A673 (cell line): Measurements from ENCODE around the gene CPN2.

Experiments used
- CTCF ChIP-seq: fragments of 300-800, 200-600 bp; sonication (generic); conservative IDR thresholded peaks from 2 replicates; pipeline ENCODE4 v1.5.1; 2017; ENCODE audit warnings: low read depth, mild to moderate bottlenecking, antibody characterized with exemption, low read length, moderate library complexity, mixed read lengths
- EZH2 ChIP-seq: fragments of 200-600 bp; sonication (generic); IDR thresholded peaks from 2 replicates; pipeline ENCODE4 v1.6.1; 2017; ENCODE audit warnings: borderline replicate concordance, low read depth, mild to moderate bottlenecking, mixed read lengths, antibody characterized with exemption, low read length; ENCODE audit not compliant: poor library complexity, severe bottlenecking

- no peak for TF ChIP-seq EZH2
- TF ChIP-seq CTCF = no peak
Measured at GRCh38 chr3:194370753-194371152, 19.6 kb upstream of the CPN2 start.
